Left ventricle myocardium inferior (tissue), 1 donor: ENCODE measurements around the gene KRTAP9-6. TPM values are rescaled to one million over a fixed set of nuclear protein-coding genes. Genes with fewer than 3 reads are reported as not detected.
"Not testable (repeated sequence)": the region's sequence is repeated elsewhere in the genome, so short reads cannot be mapped to it uniquely, and the experiment has no call there.

ENCODE experiments used
- DNase-seq: peaks from one replicate; pipeline ENCODE4 v3.0.0-alpha.2; 2020
- H3K27ac ChIP-seq: fragments of 200-600 bp; replicated peaks from 2 replicates; pipeline ENCODE4 v1.8.0; 2021
- H3K27me3 ChIP-seq: fragments of 200-600 bp; 2 replicates; pipeline ENCODE4 v1.8.0; 2021; ENCODE audit warnings: low read depth
- H3K36me3 ChIP-seq: fragments of 200-600 bp; 2 replicates; pipeline ENCODE4 v1.8.0; 2021
- H3K4me1 ChIP-seq: fragments of 200-600 bp; 2 replicates; pipeline ENCODE4 v1.8.0; 2021
- H3K4me3 ChIP-seq: fragments of 200-600 bp; 2 replicates; pipeline ENCODE4 v1.8.0; 2021; ENCODE audit warnings: mild to moderate bottlenecking, moderate library complexity
- H3K9me3 ChIP-seq: fragments of 200-600 bp; replicated peaks from 2 replicates; pipeline ENCODE4 v1.8.0; 2021
- intact Hi-C: fragments of 100-400 bp; cut with micrococcal nuclease; formaldehyde crosslinking; loops from one replicate; pipeline ENCODE4 v1.11.0; 2022
- total RNA-seq: library from RNA; stranded (reverse); fragmentation: NEBNext Ultra II Directional; extraction: Animal tissue kit (Norgen Biotek cat#: 25700); gene quantifications from one replicate; pipeline ENCODE4 v1.2.1, GENCODE V29; 2021
- TF ChIP-seq, protein P1 (sequence below): fragments of 200-600 bp; IDR thresholded peaks from 2 replicates; pipeline ENCODE4 v1.8.0; 2021; ENCODE audit warnings: antibody characterized with exemption, mild to moderate bottlenecking, borderline replicate concordance
- donor health status: DM: no; HTN: yes; CAD: no; lungs with severe emphysema.

Gene KRTAP9-6
- total RNA-seq, 1 donor from 2014 or later: not detected

DNA sequence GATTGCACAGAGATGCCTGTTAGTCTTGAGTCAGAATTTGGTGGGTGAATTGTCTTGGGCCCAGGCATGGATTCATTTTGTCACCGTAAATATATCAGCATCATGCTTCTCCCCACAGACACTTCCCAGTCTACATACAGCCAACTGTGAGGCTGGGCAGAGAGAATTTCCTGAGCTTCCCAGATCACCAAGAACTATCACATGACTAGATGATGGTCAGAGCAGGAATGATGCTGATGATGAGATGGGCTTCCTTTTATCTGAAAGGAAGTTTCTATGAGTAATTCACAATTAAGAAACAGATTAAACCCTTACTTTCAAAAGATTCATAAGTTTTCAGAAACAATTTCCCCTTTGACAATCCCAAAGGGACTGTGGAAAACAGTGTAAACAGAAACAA is 10.3 kb upstream of the KRTAP9-6 start:
- Histone ChIP-seq H3K36me3 (no peaks in the 10 kb centered on the region), H3K27ac (no peak overlapping the region), H3K4me1 (no peaks in the 10 kb centered on the region), H3K9me3 (no peaks in the 10 kb centered on the region), H3K27me3 (peaks cover 91% of the 10 kb centered on the region), H3K4me3 (no peak overlapping the region)
- DNase-seq: no peak
- intact Hi-C loops: no loop called here
- TF ChIP-seq, protein P1, sequence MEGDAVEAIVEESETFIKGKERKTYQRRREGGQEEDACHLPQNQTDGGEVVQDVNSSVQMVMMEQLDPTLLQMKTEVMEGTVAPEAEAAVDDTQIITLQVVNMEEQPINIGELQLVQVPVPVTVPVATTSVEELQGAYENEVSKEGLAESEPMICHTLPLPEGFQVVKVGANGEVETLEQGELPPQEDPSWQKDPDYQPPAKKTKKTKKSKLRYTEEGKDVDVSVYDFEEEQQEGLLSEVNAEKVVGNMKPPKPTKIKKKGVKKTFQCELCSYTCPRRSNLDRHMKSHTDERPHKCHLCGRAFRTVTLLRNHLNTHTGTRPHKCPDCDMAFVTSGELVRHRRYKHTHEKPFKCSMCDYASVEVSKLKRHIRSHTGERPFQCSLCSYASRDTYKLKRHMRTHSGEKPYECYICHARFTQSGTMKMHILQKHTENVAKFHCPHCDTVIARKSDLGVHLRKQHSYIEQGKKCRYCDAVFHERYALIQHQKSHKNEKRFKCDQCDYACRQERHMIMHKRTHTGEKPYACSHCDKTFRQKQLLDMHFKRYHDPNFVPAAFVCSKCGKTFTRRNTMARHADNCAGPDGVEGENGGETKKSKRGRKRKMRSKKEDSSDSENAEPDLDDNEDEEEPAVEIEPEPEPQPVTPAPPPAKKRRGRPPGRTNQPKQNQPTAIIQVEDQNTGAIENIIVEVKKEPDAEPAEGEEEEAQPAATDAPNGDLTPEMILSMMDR: no peak

DNA sequence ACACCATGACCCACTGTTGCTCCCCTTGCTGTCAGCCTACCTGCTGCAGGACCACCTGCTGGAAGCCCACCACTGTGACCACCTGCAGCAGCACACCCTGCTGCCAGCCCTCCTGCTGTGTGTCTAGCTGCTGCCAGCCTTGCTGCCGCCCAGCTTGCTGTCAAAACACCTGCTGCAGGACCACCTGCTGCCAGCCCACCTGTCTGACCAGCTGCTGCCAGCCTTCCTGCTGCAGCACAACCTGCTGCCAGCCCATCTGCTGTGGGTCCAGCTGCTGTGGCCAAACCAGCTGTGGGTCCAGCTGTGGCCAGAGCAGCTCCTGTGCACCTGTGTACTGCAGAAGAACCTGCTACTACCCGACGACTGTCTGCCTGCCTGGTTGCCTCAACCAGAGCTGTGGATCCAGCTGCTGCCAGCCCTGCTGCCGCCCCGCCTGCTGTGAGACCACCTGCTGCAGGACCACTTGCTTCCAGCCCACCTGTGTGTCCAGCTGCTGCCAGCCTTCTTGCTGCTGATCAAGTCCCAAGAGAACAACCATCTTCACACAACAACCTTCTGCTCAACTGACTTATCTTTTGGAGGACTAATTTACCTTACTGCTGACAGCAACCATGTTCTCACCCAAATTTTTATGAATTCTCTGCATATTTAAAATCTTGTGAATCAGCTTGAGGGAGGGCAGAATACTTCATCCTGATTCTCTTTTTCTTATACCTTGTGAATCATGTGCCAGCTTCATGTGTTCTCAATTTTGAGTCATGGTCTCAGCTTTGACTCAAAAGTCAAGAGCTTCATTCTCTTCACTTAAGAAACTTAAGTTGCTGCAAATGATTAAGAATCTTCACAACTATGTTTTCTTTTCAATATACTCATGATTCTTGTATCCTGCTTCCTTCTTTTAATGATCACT is 9.5 kb upstream of the KRTAP9-6 start, which contains the start of gene KRTAP9-9:
KRTAP9-9 (plus strand) TSS at position 4 of the 910 bp plus-strand sequence.
- H3K27me3 ChIP-seq: peaks cover 94% of the 10 kb centered on the region
- H3K36me3 ChIP-seq, H3K9me3 ChIP-seq, H3K27ac ChIP-seq, DNase-seq, H3K4me3 ChIP-seq, intact Hi-C loops, H3K4me1 ChIP-seq: not testable (repeated sequence)

DNA sequence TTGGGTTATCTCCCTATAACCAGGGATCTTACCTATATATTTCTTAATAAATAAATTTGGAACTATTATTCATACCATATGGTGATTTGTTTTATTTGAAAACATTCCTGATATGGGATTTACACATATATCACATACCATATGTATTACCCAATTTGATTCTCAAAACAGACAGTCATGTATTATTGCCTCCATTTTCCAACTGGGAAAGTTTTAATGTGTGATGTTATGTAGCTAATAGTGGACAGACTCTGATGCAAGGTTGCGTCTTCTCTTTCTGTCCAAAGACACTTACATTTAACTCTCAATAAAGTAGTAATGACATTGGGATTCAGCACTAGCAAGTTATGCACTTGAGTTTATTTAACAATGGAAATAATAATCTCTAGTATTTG is 8.9 kb upstream of the KRTAP9-6 start:
- H3K9me3 ChIP-seq: no peaks in the 10 kb centered on the region
- intact Hi-C loops: no loop called here
- TF ChIP-seq, protein P1: no peak
- no peak overlapping the region for H3K27ac ChIP-seq
- peaks cover 91% of the 10 kb centered on the region for H3K27me3 ChIP-seq
- no peaks in the 10 kb centered on the region for H3K4me1 ChIP-seq
- DNase-seq: no peak
- no peaks in the 10 kb centered on the region for H3K36me3 ChIP-seq
- no peak overlapping the region for H3K4me3 ChIP-seq

DNA sequence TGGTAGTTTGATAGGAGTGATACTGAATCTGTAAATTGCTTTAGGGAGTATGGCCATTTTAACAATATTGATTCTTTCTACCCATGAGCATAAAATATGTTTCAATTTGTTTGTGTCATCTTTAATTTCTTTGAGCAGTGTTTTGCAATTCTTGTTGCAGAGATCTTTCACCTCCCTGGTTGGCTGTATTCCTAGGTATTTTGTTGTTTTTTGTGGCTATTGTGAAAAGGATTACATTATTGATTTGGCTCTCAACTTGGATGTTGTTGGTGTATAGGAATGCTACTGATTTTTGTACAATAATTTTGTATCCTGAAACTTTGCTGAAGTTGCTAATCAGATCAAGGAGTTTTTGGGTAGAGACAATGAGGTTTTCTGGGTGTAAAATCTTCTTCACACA is 6.8 kb upstream of the KRTAP9-6 start:
- no peaks in the 10 kb centered on the region for H3K4me1 ChIP-seq
- no peaks in the 10 kb centered on the region for H3K36me3 ChIP-seq
- peaks cover 87% of the 10 kb centered on the region for H3K27me3 ChIP-seq
- TF ChIP-seq, protein P1: no peak
- no peaks in the 10 kb centered on the region for H3K9me3 ChIP-seq
- H3K27ac ChIP-seq: no peak overlapping the region
- H3K4me3 ChIP-seq: no peak overlapping the region
- intact Hi-C loops: no loop called here
- no peak for DNase-seq

DNA sequence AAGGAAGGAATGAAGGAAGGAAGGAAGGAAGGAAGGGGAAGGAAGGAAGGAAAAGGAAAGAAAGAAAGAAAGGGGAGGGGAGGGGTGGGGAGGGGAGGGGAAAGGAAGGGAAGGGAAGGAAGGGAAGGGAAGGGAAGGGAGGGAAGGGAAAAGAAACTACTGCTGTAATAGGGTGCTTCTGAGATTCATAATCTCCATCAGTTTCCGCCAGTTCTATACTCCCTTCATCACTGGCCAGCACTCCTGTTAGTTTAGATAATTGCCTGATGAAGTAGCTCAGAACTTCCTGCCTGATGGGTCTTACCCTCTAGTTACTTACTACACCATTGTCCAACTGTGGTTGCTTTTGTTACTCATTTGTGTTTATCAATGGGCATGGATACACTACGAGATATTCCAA is 2.0 kb upstream of the KRTAP9-6 start:
- TF ChIP-seq, protein P1: no peak
- intact Hi-C loops: no loop called here
- H3K27me3 ChIP-seq: peaks cover 57% of the 10 kb centered on the region
- no peaks in the 10 kb centered on the region for H3K36me3 ChIP-seq
- no peaks in the 10 kb centered on the region for H3K9me3 ChIP-seq
- H3K4me3 ChIP-seq: no peak overlapping the region
- DNase-seq: no peak
- no peak overlapping the region for H3K27ac ChIP-seq
- H3K4me1 ChIP-seq: no peaks in the 10 kb centered on the region

DNA sequence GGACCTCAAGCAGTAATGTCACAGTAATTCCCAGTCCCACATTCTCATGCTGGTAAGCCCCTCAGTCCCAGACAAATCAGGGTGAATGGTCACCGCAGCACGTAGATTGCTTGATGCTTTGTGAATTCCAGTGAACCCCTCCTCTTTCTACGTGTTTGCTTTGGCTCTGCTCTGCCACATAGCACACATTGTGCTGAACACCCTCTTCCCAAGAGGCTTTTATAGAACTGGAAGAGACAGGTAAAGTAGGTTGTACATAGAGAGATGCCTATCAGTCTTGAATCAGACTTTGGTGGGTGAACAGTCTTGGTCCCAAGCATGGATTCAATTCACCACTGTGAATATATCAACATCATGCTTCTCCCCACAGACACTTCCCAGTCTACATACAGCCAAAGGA is 579 bp upstream of the KRTAP9-6 start:
- Histone ChIP-seq H3K4me3 (no peak overlapping the region), H3K36me3 (no peaks in the 10 kb centered on the region), H3K27me3 (peaks cover 43% of the 10 kb centered on the region), H3K4me1 (no peaks in the 10 kb centered on the region), H3K9me3 (no peaks in the 10 kb centered on the region), H3K27ac (no peak overlapping the region)
- TF ChIP-seq, protein P1: no peak
- no peak for DNase-seq
- intact Hi-C loops: no loop called here
